ENCODE measurements around the gene TRRAP. TPM values are rescaled to one million over a fixed set of nuclear protein-coding genes. Genes with fewer than 3 reads are reported as not detected.
"Not testable (repeated sequence)": the region's sequence is repeated elsewhere in the genome, so short reads cannot be mapped to it uniquely, and the experiment has no call there.

The TRRAP gene
- total RNA-seq, 1 experiment from 2014 or later, result 3.9 TPM

DNA sequence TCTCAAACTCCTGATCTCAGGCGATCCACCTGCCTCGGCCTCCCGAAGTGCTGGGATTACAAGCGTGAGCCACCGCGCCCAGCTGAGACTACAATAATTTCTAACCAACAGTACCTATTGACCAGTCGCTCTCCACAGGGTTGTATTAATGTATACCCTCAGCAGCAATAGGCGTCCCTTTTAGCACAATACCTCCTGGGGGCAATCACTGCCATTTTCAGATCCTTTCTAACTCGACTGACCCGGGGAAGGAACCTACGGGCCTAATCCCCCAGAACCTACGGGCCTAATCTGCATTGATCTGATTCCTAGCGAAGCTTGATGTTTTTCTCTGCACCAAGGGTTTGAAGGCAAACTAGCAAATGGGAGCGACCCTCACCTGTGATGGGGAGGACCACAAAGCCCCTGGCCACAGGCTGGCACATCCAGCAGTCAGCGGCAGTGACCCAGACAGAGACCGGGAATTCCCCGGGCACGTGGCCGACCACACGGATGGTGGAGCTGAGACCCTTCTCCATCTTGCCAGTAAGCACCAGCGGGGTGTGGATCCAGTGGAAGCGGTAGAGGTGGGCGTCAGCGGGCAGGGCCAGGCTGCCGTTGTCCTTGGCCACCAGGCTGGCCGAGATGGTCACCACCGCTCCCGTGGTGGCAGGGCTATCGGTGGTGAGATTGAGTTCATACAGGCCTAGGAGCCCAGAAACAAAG lies 15.5 kb upstream of the TRRAP start:
- H3K27me3 ChIP-seq, result no peaks in the 10 kb centered on the region
- H3K4me3 ChIP-seq, result no peak overlapping the region
- no peaks in the 10 kb centered on the region for H3K36me3 ChIP-seq
- no peak for DNase-seq
- H3K9me3 ChIP-seq, result no peaks in the 10 kb centered on the region

DNA sequence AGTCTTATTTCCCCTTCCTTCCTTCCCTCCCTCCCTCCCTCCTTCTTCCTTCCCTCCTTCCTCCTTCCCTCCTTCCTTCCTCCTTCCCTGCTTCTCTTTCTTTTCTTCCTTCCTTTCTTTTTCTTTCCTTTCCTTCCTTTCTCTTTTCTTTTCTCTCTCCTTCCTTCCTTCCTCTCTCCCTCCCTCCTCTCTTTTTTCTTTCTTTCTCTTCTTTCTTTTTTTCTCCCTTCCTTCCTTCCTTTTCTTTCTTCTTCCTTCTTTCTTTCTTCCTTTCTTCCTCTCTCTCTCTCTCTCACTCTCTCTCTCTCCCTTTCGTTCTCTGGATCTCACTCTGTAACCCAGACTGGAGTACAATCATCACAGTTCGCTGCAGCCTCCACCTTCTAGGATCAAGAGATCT lies 14.7 kb upstream of the TRRAP start:
- DNase-seq, result no peak
- Histone ChIP-seq H3K36me3 (no peaks in the 10 kb centered on the region), H3K9me3 (no peaks in the 10 kb centered on the region)

DNA sequence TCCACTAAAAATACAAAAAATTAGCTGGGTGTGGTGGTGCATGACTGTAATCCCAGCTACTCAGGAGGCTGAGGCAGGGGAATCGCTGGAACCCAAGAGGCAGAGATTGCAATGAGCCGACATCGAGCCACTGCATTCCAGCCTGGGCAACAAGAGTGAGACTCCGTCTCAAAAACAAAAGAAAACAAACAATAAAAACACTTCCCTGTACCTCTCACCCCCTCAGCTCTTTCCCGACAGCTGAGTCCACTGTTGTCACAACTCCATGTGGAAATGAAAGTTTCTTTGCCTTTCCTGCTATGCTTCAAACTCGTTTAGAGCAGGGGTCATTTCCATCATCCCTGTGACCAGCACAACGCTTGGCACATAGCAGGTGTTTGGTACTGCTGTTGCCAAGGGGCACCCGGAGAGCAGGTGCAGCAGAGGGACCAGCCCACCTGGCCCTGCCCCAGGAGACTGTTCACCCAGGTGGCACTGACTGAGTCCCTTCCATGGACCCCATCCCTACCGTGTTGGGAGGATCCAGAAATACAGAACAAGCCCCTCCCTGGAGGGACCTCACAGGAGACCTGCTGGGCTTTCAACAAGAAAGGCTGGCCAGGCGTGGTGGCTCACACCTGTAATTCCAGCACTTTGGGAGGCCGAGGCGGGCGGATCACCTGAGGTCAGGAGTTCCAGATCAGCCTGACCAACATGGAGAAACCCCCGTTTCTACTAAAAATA lies 13.4 kb upstream of the TRRAP start:
- DNase-seq, result no peak

More for the DNA sequence above, 14.7 kb upstream of the TRRAP start:
- Histone ChIP-seq H3K4me3 (no peak overlapping the region), H3K27me3 (no peaks in the 10 kb centered on the region)

DNA sequence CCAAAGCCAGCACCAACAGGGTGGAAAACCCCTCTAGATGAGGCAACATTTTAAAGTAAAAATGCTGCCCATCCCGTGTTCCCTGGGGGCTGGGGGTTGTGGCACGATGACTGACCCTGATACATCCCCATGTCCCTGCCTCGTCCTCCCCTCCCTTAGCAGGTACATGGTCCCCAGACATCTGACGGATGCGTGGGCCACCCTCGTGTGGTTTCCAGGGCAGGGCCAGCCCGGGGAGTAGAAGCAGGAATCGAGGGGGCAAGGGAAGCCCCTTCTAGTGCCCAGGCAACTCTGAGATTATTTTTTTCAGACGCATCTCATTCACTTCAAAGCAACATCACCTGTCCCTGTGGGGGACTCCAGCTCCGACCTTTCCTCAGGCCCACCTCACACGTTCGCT lies 12.0 kb upstream of the TRRAP start:
- no peaks in the 10 kb centered on the region for H3K9me3 ChIP-seq
- H3K36me3 ChIP-seq, result no peaks in the 10 kb centered on the region
- DNase-seq, result no peak
- peaks cover 4% of the 10 kb centered on the region; the same call in 1 of the 2 replicates for H3K27me3 ChIP-seq
- H3K4me3 ChIP-seq, result no peak overlapping the region

More for the DNA sequence above, 13.4 kb upstream of the TRRAP start:
- Histone ChIP-seq H3K27me3 (peaks cover 4% of the 10 kb centered on the region; the same call in 1 of the 2 replicates), H3K36me3 (no peaks in the 10 kb centered on the region), H3K9me3 (no peaks in the 10 kb centered on the region), H3K4me3 (no peak overlapping the region)

DNA sequence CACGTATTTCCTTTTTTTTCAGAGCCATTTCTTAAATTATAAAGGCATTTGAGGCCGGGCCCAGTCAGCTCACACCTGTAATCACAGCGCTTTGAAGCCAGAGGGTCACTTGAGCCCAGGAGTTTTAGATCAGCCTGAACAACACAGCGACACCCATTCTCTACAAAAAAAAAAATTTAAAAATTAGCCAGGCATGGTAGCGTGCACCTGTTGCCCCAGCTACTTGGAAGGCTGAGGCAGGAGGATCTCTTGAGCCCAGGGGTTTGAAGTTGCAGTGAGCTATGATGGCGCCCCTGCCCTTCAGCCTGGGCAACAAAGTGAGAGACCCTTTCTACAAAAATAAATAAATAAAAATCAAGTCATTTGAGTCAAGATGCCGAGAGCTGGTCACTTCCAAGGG lies 11.6 kb upstream of the TRRAP start:
- Histone ChIP-seq H3K9me3 (no peaks in the 10 kb centered on the region), H3K4me3 (no peak overlapping the region), H3K27me3 (peaks cover 4% of the 10 kb centered on the region; the same call in 1 of the 2 replicates), H3K36me3 (no peaks in the 10 kb centered on the region)
- no peak for DNase-seq

DNA sequence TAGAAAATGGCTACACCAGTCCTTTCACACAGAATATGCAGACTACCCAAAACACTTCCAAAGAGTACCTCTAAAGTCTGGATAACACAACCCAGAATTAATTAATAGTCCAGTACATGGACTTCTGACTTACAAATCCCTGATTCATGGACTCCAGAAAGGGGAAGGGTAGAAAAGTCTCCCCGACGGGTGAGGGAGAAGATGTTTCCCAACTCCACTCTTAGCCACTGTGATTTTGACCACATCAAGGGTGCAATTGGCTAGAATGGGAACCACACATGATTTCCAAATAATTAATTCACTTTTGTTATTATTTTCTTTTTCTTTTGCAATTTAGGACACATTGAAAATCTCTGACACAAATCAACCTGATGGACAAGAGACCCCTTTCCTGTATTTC lies 9.9 kb upstream of the TRRAP start:
- H3K4me3 ChIP-seq, result no peak overlapping the region
- no peaks in the 10 kb centered on the region for H3K36me3 ChIP-seq
- no peaks in the 10 kb centered on the region for H3K9me3 ChIP-seq
- DNase-seq, result no peak
- H3K27me3 ChIP-seq, result peaks cover 4% of the 10 kb centered on the region; the same call in 1 of the 2 replicates

DNA sequence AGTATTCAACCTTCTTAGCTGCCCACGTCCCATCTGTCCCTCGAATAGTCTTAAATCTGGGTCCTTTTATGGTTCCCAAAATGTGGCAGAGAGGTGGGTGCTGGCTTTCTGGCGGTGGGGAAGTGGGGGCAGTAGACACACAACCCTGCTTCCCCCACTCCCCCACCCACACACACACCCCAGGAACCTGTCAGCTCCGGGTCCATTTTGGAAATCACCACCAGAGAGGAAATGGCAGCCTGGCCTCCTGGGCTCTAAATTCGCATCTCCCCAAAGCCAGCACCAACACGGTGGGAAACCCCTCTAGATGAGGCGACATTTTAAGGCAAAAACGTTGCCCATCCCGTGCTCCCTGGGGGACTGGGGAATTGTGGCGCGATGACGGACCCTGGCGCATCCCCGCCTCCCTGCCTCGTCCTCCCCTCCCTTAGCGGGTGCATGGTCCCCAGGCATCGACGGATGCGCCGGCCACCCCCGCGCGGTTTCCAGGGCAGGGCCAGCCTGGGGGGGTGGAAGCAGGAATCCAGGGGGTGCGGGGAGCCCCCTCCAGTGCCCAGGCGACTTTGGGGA lies 9.2 kb upstream of the TRRAP start:
- DNase-seq, result no peak
- Histone ChIP-seq H3K4me3 (no peak overlapping the region), H3K9me3 (no peaks in the 10 kb centered on the region)

DNA sequence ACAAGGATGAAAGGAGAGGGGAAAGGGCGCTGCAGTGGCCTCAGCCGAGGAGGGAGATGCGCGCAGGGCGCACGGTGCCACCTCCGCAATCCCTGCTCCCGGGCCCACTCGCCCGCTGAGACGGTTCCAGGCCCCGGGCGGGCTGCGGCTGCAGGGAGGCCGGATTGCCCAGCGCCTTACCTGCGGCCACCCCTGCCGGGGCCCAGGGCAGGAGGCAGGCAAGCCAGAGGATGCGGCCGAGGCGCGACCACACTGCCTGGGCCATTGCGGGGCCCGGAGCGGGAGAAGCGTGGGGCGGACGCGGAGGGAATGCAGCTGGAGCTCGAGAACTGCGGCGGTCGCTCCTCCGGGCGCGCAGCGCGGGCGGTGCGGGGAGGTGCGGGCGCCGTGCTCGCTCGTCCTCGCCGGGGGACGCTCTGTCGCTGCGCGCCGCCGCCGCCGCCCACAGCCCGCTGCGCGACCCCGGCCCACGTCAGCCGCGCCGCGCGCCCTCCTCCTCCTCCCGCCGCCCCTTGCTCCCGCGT lies 8.7 kb upstream of the TRRAP start, which contains the start of gene TMEM130:
TMEM130 (minus strand) TSS at position 418 of the 524 bp plus-strand sequence; CDS start at position 265, 153 bp downstream.
- Histone ChIP-seq H3K36me3 (no peaks in the 10 kb centered on the region), H3K27me3 (peaks cover 4% of the 10 kb centered on the region; the same call in 1 of the 2 replicates), H3K4me3 (no peak within 1 kb of the TSS), H3K9me3 (no peaks in the 10 kb centered on the region)
- no peak for DNase-seq

More for the DNA sequence above, 9.2 kb upstream of the TRRAP start:
- Histone ChIP-seq H3K27me3 (peaks cover 4% of the 10 kb centered on the region; the same call in 1 of the 2 replicates), H3K36me3 (no peaks in the 10 kb centered on the region)

DNA sequence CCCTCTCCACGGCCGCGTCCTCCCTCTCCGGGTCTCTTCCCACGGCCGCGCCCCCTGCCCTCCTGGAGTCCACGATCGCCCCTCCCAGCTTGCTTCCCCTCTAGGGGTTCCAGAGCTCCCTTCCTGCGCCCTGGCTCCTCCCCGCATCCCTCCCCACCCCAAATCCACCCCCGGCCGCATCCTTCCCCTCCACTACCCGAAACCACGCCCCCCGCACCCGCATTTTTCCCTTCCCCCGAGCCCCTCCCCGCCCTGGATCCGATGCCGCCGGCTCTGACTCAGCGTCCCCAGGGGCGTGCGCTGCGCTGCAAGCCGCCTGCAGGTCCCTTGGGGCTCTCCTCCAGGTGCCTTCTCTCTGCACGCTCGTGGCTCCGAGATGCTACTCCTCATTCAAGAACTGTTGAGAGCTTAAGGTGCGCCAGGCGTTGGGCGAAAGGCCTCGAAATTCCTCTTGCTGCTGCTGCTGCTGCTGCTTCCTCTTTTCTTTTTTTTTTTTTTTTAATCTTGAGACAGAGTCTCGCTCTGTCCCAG lies 8.1 kb upstream of the TRRAP start:
- peak; percentile 35 for DNase-seq
- H3K9me3 ChIP-seq, result no peaks in the 10 kb centered on the region
- peaks cover 4% of the 10 kb centered on the region; the same call in 1 of the 2 replicates for H3K27me3 ChIP-seq
- no peaks in the 10 kb centered on the region for H3K36me3 ChIP-seq
- H3K4me3 ChIP-seq, result no peak overlapping the region

DNA sequence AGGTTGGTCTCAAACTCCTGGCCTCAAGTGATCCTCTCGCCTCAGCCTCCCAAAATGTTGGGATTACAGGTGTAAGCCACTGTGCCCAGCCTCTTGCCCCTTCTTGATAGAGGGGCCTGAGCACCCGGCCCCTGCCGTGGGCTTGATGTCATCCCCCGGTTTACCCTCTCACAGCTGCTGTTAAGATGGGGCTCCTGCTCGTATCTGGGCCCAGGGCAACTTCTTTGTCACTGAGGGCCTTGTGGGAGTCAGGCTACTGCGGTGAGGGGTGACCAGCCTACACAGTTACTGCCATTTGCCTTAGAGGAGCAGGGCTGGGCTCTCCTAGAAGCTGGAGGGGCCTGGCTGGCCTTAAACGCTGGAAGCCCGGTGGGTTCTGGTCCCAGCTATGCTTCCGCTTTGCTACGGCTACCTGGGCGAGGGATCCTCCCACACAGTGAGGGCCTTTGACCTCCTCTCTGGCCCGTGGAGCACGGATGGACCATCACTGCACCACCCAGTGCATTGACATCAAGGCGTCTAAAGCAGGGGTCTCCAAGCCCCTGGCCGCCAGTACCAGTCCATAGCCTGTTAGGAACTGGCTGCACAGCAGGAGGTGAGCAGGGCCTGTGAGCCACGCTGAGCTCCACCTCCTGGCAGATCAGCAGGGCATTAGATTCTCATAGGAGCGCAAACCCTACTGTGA lies 7.4 kb upstream of the TRRAP start:
- Histone ChIP-seq H3K27me3 (peaks cover 4% of the 10 kb centered on the region; the same call in 1 of the 2 replicates), H3K9me3 (no peaks in the 10 kb centered on the region), H3K4me3 (no peak overlapping the region), H3K36me3 (no peaks in the 10 kb centered on the region)
- DNase-seq, result no peak

DNA sequence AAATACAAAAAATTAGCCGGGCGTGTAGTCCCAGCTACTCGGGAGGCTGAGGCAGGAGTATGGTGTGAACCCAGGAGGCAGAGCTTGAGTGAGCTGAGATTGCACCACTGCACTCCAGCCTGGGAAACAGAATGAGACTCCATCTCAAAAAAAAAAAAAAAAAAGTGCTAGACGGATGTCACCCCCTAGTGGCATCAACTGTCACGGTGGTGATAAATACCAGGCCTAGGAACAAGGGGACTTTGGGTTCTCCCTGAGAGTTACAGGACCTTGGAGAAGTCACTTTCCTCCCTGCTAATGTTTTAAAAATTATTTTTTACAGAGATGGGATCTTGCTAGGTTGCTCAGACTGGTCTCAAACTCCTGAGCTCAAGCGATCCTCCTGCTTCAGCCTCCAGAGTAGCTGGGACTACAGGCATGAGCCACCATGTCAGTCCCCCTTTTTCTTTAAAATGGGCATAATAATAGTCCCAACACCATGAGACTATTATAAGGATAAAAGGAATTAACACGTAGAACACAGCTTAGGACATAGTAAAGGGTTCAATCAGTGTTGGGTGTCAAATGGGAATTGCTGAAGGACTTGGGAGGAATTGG lies 5.9 kb upstream of the TRRAP start:
- Histone ChIP-seq H3K27me3 (peaks cover 4% of the 10 kb centered on the region; the same call in 1 of the 2 replicates), H3K4me3 (no peak overlapping the region), H3K9me3 (no peaks in the 10 kb centered on the region), H3K36me3 (no peaks in the 10 kb centered on the region)
- DNase-seq, result no peak

DNA sequence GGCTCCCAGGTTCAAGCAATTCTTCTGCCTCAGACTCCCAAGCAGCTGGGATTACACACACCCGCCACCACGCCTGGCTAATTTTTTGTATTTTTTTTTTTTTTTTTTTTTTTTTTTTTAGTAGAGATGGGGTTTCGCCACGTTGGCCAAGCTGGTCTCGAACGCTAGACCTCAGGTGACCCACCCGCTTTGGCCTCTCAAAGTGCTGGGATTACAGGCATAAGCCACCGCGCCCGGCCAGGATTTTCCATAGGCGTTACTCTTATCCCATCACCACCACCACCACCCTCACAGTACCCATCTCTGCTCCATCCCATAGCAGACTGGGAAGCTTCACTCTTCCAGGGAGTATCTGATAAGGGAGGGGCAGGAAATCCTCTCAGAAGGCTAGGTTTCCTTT lies 4.7 kb upstream of the TRRAP start:
- not testable (repeated sequence) for DNase-seq

DNA sequence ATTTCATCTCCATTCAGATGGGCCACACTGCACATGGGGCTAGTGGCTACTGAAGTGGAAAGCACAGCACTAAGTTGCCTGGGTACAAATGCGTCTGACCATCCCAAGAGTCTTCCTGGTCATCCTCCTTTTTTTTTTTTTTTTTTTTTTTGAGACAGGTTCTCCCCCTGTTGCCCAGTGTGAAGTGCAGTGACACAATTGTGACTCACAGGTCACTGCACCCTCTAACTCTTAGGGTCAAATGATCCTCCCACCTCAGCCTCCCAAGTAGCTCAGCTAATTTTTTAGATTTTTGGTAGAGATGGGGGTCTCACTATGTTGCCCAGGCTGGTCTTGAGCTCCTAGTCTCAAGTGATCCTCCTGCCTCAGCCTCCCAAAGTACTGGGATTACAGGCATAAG lies 3.4 kb upstream of the TRRAP start:
- H3K27me3 ChIP-seq, result no peaks in the 10 kb centered on the region
- no peak for DNase-seq
- H3K4me3 ChIP-seq, result no peak overlapping the region
- H3K9me3 ChIP-seq, result no peaks in the 10 kb centered on the region
- no peaks in the 10 kb centered on the region for H3K36me3 ChIP-seq

More for the DNA sequence above, 4.7 kb upstream of the TRRAP start:
- H3K36me3 ChIP-seq, H3K9me3 ChIP-seq, H3K27me3 ChIP-seq, H3K4me3 ChIP-seq: not testable (repeated sequence)

DNA sequence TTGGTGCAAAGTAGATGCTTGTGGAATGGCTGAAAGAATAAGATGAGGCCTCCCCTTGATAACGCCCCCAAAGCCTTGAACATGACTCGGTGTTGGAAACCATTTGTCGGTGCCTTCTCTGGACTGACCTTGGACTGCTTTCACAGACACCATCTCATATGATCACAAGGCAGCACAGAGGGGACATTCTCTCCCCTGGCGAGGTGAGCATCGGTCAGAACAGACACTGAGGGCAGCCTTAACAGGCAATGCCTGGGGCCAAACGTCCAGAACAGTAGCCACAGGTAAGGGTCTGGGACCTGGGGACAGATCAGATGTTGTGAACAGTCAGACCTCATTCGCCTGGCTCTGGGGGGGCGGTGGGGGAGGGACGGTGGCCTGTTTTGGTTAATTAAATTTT lies 2.8 kb upstream of the TRRAP start:
- no peak for DNase-seq
- Histone ChIP-seq H3K36me3 (no peaks in the 10 kb centered on the region), H3K27me3 (no peaks in the 10 kb centered on the region), H3K9me3 (no peaks in the 10 kb centered on the region), H3K4me3 (no peak overlapping the region)

DNA sequence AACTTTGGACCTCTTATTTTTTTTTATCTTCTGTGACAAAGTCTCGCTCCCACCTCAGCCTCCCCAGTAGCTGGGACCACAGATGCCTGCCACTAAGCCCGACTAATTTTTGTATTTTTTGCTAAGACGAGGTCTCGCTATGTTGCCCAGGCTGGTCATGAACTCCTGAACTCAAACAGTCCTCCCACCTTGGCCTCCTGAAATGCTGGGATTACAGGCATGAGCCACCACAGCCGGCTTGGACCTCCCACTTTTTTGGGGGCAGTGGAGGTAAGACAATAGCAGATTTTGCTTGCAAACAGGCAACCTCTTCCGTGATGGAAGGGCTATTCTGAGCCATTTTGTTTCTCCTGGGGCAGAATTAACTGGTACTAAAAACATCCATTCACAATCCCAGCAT lies 1.2 kb upstream of the TRRAP start:
- DNase-seq, result no peak
- H3K36me3 ChIP-seq, result peaks cover 5% of the 10 kb centered on the region; the same call in 1 of the 2 replicates
- no peaks in the 10 kb centered on the region for H3K9me3 ChIP-seq
- H3K27me3 ChIP-seq, result no peaks in the 10 kb centered on the region
- no peak overlapping the region for H3K4me3 ChIP-seq

All from MG63 (cell line).